GM12801 (cell line): ENCODE data around the gene CA10.

Source experiments
- CTCF ChIP-seq: IDR thresholded peaks from one replicate; pipeline ENCODE4 v1.5.1; 2011; ENCODE audit warnings: control low read depth; ENCODE audit not compliant: insufficient read length; ENCODE audit errors: extremely low read depth

CA10 gene

GRCh38 chr17:52096056-52096455, 62.5 kb downstream of the CA10 start:
- no peak for TF ChIP-seq CTCF

- TF ChIP-seq CTCF, result no peak
These were observed 74.3 kb downstream of the CA10 start for GRCh38 chr17:52084176-52084575.

GRCh38 chr17:52079496-52079895, 79.0 kb downstream of the CA10 start:
- TF ChIP-seq CTCF, result no peak

GRCh38 chr17:52071712-52072111, 86.8 kb downstream of the CA10 start:
- no peak for TF ChIP-seq CTCF

GRCh38 chr17:52064791-52065211, 93.7 kb downstream of the CA10 start:
- TF ChIP-seq CTCF, result no peak

- no peak for TF ChIP-seq CTCF
These were observed 109.0 kb downstream of the CA10 start for GRCh38 chr17:52049496-52049895.

- TF ChIP-seq CTCF, result no peak
These were observed 109.5 kb downstream of the CA10 start for GRCh38 chr17:52049051-52049450.

- TF ChIP-seq CTCF, result no peak
These were observed 110.2 kb downstream of the CA10 start for GRCh38 chr17:52048137-52048898.
